Choroid plexus epithelial cell (primary cell): ENCODE measurements around the gene PLEKHG4B.

Source experiments
- DNase-seq: peaks from one replicate; pipeline ENCODE4 v3.0.0-alpha.2; 2010; ENCODE audit warnings: low read depth
- H3K4me3 ChIP-seq: 2 replicates; pipeline ENCODE4 v1.5.1; 2011; ENCODE audit warnings: low read depth, mild to moderate bottlenecking, control low read depth, low read length, moderate library complexity
- TF ChIP-seq, protein P1 (sequence below): conservative IDR thresholded peaks from 2 replicates; pipeline ENCODE4 v1.5.1; 2011; ENCODE audit warnings: low read depth, mild to moderate bottlenecking, control low read depth, inconsistent platforms, low read length, moderate library complexity

Gene PLEKHG4B

DNA sequence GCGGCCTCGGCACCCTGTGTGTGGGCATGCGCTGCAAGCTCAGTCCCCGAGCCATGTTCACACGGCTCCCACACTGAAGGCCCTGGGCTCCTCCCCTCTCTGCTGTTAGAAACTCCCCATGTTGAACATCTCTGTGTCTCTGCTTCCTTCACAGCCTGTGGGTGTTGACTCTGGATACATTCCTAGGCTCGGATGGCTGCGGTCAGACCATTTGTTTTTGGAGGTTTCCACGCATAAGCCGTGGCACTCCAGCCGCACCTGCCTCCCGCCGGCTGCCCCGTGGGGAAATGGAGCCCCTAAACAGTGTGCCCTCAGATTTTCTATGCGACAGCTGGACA, 68.2 kb downstream of the PLEKHG4B start:
- no peak overlapping the region for H3K4me3 ChIP-seq
- TF ChIP-seq, protein P1, sequence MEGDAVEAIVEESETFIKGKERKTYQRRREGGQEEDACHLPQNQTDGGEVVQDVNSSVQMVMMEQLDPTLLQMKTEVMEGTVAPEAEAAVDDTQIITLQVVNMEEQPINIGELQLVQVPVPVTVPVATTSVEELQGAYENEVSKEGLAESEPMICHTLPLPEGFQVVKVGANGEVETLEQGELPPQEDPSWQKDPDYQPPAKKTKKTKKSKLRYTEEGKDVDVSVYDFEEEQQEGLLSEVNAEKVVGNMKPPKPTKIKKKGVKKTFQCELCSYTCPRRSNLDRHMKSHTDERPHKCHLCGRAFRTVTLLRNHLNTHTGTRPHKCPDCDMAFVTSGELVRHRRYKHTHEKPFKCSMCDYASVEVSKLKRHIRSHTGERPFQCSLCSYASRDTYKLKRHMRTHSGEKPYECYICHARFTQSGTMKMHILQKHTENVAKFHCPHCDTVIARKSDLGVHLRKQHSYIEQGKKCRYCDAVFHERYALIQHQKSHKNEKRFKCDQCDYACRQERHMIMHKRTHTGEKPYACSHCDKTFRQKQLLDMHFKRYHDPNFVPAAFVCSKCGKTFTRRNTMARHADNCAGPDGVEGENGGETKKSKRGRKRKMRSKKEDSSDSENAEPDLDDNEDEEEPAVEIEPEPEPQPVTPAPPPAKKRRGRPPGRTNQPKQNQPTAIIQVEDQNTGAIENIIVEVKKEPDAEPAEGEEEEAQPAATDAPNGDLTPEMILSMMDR = no peak
- DNase-seq = peak; percentile 82

DNA sequence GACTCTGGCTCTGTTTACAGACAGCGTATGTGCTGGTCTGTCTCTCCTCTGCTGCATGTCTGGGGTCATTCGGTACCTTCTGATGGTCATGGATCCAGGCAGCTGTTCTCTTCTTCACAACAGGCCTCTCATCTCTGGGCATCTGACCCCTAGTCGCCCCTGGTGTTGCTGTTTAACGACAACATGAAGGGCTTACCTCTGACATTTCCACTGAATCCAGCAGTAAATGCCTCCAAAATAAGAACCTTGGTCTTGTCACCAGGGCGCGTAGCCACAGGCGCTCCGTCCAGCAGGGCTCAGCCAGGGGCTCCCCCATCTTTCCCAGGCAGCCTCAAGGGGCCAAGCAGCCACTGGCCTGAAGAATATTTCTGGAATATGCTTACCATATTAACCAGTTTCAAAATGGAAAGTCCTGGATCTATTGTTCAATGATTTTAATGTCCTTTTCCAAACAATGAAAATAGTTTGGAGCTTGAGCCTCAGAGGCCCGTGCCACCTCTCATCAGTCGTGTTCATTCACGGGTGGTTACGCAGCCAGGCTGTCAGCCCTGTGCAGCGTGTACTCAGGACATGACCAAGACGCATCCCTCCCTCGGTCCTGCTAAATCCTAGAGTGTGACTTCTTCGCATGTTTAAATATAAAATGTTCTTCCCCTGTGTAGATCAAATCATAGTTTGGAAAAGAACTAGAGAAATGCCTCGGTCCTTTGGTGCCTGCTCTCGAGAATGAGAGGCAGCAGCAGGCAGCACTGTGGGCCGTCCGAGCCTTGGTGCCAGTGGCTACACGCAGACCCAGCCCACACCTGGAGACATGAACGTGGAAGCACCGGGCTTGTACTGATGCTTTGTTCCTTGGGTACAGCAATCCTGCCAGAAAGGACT, 69.2 kb downstream of the PLEKHG4B start:
- TF ChIP-seq, protein P1 = no peak
- H3K4me3 ChIP-seq = no peak overlapping the region
- DNase-seq = no peak

DNA sequence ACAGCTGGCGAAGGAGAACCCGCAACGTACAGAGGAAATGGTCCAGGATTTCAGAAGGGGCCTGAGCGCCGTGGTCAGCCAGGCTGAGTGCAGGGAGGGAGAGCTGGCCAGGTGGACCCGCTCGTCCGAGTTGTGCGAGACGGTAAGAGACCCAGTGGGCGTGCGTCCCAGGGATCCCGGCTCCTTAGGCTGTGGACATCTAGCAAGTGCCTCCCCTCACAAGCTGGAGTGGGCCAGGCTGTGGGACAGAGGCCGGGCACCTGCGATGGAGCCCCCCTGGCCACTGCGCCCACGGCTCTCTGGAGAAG, 69.8 kb downstream of the PLEKHG4B start:
- TF ChIP-seq, protein P1 = no peak
- no peak for DNase-seq

DNA sequence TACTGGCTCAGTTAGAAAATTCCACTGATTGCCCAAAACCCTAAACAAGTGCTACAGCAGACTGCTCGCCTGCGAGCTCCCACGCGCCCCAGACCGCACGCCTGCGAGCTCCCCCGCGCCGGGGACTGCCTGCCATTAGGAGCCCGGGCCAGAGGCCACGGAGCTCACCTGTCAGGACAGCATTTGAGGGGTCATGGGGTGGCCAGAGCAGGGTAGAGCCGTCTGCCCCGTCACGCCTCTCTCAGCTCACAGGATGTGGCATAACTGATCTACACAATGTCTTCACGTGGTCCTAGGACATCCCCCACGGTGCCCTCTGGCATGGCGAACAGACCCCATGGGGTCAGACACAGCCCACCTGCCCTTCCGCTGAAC, 70.2 kb downstream of the PLEKHG4B start:
- no peak overlapping the region for H3K4me3 ChIP-seq
- TF ChIP-seq, protein P1 = no peak
- no peak for DNase-seq

More for the DNA sequence above, 69.8 kb downstream of the PLEKHG4B start:
- H3K4me3 ChIP-seq = no peak overlapping the region

DNA sequence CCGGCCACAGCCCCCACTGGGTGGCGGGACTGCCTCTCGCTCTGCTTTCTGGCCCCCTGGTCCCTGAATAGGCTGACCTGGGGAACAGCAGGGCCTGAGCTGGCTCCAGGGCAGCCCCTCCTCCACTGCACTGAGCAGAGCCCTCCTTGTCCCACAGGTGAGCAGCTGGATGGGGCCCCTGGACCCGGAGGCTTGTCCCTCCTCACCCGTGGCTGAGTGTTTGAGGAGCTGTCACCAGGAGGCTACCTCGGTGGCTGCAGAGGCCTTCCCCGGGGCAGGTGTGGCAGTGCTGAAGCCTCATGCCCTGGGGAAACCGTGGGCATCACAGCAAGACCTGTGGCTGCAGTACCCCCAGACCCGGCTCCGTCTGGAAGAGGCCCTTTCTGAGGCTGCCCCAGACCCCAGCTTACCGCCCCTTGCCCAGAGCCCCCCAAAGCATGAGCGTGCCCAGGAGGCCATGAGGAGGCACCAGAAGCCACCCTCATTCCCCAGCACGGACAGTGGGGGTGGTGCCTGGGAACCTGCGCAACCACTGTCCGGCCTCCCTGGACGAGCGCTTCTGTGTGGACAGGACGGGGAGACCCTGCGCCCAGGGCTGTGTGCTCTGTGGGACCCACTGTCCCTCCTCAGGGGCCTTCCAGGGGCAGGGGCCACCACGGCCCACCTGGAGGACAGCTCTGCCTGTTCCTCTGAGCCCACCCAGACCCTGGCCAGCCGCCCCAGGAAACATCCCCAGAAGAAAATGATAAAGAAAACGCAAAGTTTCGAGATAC, 70.8 kb downstream of the PLEKHG4B start:
- TF ChIP-seq, protein P1 = no peak
- DNase-seq = no peak
- no peak overlapping the region for H3K4me3 ChIP-seq

DNA sequence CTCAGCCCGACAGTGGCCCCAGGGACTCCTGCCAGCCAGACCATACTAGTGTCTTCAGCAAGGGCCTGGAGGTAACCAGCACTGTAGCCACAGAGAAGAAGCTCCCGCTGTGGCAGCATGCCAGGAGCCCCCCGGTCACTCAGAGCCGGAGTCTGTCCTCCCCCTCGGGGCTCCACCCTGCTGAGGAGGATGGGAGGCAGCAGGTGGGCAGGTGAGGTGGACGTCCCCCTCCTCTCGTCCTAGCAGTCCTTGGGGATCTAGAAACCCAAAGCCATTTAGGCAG, 71.3 kb downstream of the PLEKHG4B start:
- H3K4me3 ChIP-seq = no peak overlapping the region

More for the DNA sequence above, 71.3 kb downstream of the PLEKHG4B start:
- TF ChIP-seq, protein P1 = no peak
- no peak for DNase-seq
